Memory B cell (primary cell): ENCODE measurements around the gene NXF1.
"Not testable (repeated sequence)": the region's sequence is repeated elsewhere in the genome, so short reads cannot be mapped to it uniquely, and the experiment has no call there.

Experiments
- ATAC-seq: fragments of 150-1000 bp; cut with Tn5 transposase; 2 replicates; pipeline ENCODE4 v1.10.0; 2021; ENCODE audit warnings: low read depth, mild to moderate bottlenecking, moderate library complexity
- DNase-seq, 2 donors: peaks; one replicate each; pipeline ENCODE4 v3.0.0; 2022; ENCODE audit warnings: low spot score in 2 of 2
- H3K27ac Mint-ChIP-seq: one replicate; pipeline ENCODE4 v1.8.0; 2022; ENCODE audit warnings: mild to moderate bottlenecking, moderate library complexity, mixed read lengths
- H3K27me3 Mint-ChIP-seq: one replicate; pipeline ENCODE4 v1.8.0; 2022; ENCODE audit warnings: mixed read lengths
- H3K36me3 Mint-ChIP-seq: one replicate; pipeline ENCODE4 v1.8.0; 2022; ENCODE audit warnings: mild to moderate bottlenecking, mixed read lengths
- H3K4me1 Mint-ChIP-seq: one replicate; pipeline ENCODE4 v1.8.0; 2022; ENCODE audit warnings: mixed read lengths
- H3K4me3 Mint-ChIP-seq: one replicate; pipeline ENCODE4 v1.8.0; 2022; ENCODE audit warnings: mild to moderate bottlenecking, moderate library complexity, mixed read lengths
- H3K9me3 Mint-ChIP-seq: one replicate; pipeline ENCODE4 v1.8.0; 2022; ENCODE audit warnings: mixed read lengths

The NXF1 gene

GRCh38 chr11:62752994-62753735 is 52.1 kb downstream of the NXF1 start:
- Mint-ChIP-seq H3K27me3 (no peaks in the 10 kb centered on the region), H3K9me3 (no peaks in the 10 kb centered on the region), H3K36me3 (peaks cover 9% of the 10 kb centered on the region), H3K4me3 (peak overlapping the region; percentile 95), H3K4me1 (peaks cover 14% of the 10 kb centered on the region), H3K27ac (peak overlapping the region; percentile 90)
- ATAC-seq (no peak), DNase-seq (no peak)

DNA sequence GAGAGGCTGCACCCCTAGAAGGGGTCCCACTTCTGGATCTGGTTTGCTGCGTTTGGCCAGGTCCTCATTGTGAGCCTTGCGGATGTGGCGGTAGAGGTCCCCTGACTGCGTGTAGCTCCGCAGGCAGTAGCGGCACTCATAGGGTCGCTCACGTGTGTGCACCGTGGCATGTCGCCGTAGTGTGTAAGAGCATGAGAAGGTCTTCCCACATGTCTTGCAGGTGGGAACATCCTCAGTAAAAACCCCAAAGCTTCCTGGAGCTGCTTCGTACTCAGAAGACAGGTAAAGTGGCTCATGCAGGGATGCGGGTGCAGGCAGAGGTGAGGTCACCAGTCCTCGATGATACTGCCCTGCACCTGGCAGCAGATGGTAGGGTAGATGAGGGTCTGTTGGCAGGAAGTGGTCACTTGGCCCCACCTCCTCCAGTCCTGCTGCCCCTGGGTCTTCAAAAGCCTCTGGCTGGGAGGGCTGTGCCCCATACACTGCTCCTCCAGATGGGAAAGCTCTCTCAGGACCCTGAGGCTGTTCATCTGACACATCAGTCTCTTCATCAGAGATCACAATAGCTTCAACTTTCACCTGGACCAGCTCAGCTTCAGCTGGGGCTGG is 53.0 kb downstream of the NXF1 start:
- ATAC-seq (no peak), DNase-seq (no peak)
- Mint-ChIP-seq H3K27me3 (no peaks in the 10 kb centered on the region), H3K36me3 (peaks cover 9% of the 10 kb centered on the region), H3K9me3 (no peaks in the 10 kb centered on the region), H3K4me3 (no peak overlapping the region), H3K4me1 (peaks cover 14% of the 10 kb centered on the region), H3K27ac (no peak overlapping the region)

DNA sequence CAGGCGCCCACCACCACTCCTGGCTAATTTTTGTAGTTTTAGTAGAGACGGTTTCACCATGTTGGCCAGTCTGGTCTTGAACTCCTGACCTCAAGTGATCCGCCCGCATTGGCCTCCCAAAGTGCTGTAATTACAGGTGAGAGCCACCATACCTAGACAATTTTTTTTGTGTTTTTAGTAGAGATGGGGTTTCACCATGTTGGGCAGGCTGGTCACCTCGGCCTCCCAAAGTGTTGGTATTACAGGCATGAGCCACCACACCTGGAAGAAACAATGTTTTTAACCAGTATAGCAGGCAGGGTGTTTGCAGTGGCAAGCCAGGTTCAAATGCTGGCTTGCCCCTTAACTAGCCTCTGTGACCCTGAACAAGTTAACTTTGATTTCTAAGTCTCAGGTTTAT is 55.3 kb downstream of the NXF1 start:
- not testable (repeated sequence) for H3K27me3 Mint-ChIP-seq, H3K36me3 Mint-ChIP-seq, ATAC-seq, H3K9me3 Mint-ChIP-seq, H3K27ac Mint-ChIP-seq, DNase-seq, H3K4me3 Mint-ChIP-seq
- H3K4me1 Mint-ChIP-seq: peaks cover 14% of the 10 kb centered on the region

DNA sequence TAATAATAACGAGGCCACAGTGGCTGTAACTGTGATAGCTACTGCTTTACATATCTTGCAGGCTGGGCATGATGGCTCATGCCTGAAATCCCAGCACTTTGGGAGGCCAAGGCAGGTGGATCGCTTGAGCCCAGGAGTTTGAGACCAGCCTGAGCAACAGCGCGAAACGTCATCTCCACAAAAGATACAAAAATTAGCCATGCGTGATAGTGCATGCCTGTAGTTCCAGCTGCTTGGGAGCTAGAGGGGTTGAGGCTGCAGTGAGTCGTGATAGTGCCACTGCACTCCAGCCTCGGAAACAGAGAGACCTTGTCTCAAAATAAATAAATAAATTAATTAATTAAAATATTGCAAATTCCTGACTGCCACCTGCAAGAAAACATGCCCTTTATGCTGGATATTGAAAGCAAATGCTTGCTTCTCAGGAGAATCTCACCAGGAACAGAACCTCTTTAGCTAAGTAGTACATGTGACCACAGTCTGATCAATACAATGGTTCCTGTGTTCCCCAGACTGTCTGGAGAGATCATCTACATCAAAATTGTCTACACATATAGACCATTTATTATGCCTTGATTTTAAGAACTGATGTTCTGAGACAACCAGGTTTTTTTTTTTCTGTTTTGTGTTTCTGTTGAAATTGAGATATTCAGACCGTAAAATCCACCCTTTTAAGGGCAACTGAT is 57.6 kb downstream of the NXF1 start:
- ATAC-seq (no peak), DNase-seq (no peak)
- Mint-ChIP-seq H3K36me3 (peaks cover 9% of the 10 kb centered on the region), H3K4me1 (peaks cover 8% of the 10 kb centered on the region), H3K27me3 (no peaks in the 10 kb centered on the region), H3K27ac (no peak overlapping the region), H3K4me3 (no peak overlapping the region), H3K9me3 (no peaks in the 10 kb centered on the region)
